Measurements from ENCODE around the gene NFIX. TPM values are rescaled to one million over a fixed set of nuclear protein-coding genes. Genes with fewer than 3 reads are reported as not detected.

The NFIX gene
- total and polyA plus RNA-seq, 2 of the 13 experiments (the other 11 are each of a cell fraction or from before 2014, with no cell fraction given), result 3.4 to 5.4 TPM

GRCh38 chr19:13025819-13026456 is 30.7 kb downstream of the NFIX start:
- Histone ChIP-seq H3K9me3 (ENCODE audit: low read length) (no peaks in the 10 kb centered on the region), H2AFZ (ENCODE audit: low read length) (no peak overlapping the region), H3K27ac (ENCODE audit: extremely low read length, insufficient read depth, low read length) (peak overlapping the region; percentile 77), H3K4me1 (ENCODE audit: insufficient read depth, low read length) (peaks cover 90% of the 10 kb centered on the region), H4K20me1 (ENCODE audit: insufficient read depth, low read length) (no peaks in the 10 kb centered on the region), H3K4me2 (ENCODE audit: low read depth, low read length) (peak overlapping the region; percentile 81), H3K9ac (ENCODE audit: insufficient read depth, low read depth, low read length) (peak overlapping the region; percentile 68), H3K4me3 (replicated peaks in 1 of 3; ENCODE audit: insufficient read depth in 1 of 3, low read depth in 2 of 3, low read length in 3 of 3) (peak overlapping the region; percentile 17 to 55 (median 31)), H3K27me3 (ENCODE audit: control insufficient read depth in 1 of 2, insufficient read depth in 2 of 2, low read length in 2 of 2) (no peaks in the 10 kb centered on the region), H3K79me2 (ENCODE audit: insufficient read depth, low read length) (peaks cover 35% of the 10 kb centered on the region), H3K36me3 (replicated peaks in 1 of 2; ENCODE audit: control insufficient read depth in 1 of 2, insufficient read depth in 2 of 2, low read length in 2 of 2) (peaks cover 1 to 27% of the 10 kb centered on the region in 2 experiments; a peak in 2 of 5 replicates)
- FAIRE-seq, result no peak
- ChIA-PET POLR2A (interaction anchor here (0.6 to 2.4 kb wide), 7 partner anchors 12 to 825 kb away, joined by 3 to 28 read pairs (median 7); no protein-coding TSS in a partner anchor), CTCF (ENCODE audit: low intra/inter-chr PET ratio, low total read pairs) (no interaction called here)
- in situ Hi-C loops (cut with HindIII; ENCODE audit: extremely low pct_ligation_motif_present, low pct_unique_long_range_greater_than_20kb), result no loop called here
- intact Hi-C loops (cut with micrococcal nuclease; ENCODE audit: unreplicated experiment), result no loop called here
- no TSS peak for BruUV-seq (replicated peaks)
- no peak for ATAC-seq
- DNase-seq (ENCODE audit: low spot score), result no peak
- TF ChIP-seq ZMYM4 (CRISPR knock-in tag; IDR thresholded peaks at IDR 0.05) (no peak), RXRA (CRISPR knock-in tag; IDR thresholded peaks at IDR 0.05) (no peak), TERF1 (CRISPR knock-in tag; IDR thresholded peaks at IDR 0.05) (no peak), TCF7L2 (IDR thresholded peaks at IDR 0.05; ENCODE audit: low read depth, low read length) (no peak), ZNF709 (CRISPR knock-in tag; IDR thresholded peaks at IDR 0.05) (no peak), ZGPAT (CRISPR knock-in tag; IDR thresholded peaks at IDR 0.05) (no peak), HNRNPL (IDR thresholded peaks at IDR 0.05; ENCODE audit: low read depth, low read length) (0 out of 2 replicates have a peak, but pooled peaks have one; percentile 44), NR3C1 (CRISPR knock-in tag; IDR thresholded peaks at IDR 0.05) (no peak), RBFOX2 (IDR thresholded peaks at IDR 0.05; ENCODE audit: low read depth, low read length) (peak; percentile 46; the same call in 1 of the 2 replicates), ATF7-NPFF (CRISPR knock-in tag; IDR thresholded peaks at IDR 0.05; ENCODE audit: low read depth) (no peak), SALL1 (CRISPR knock-in tag; IDR thresholded peaks at IDR 0.05) (no peak), IRF1 (CRISPR knock-in tag; IDR thresholded peaks at IDR 0.05; ENCODE audit: low read depth) (no peak), ZNF317 (CRISPR knock-in tag; IDR thresholded peaks at IDR 0.05) (0 out of 2 replicates have a peak, but pooled peaks have one; percentile 28)
- 47% methylated on average over 7 of the region's 7 CpGs for WGBS (ENCODE audit: low lambda C conversion rate)
